Measurements from ENCODE around the gene PRKCB.

Gene PRKCB

DNA sequence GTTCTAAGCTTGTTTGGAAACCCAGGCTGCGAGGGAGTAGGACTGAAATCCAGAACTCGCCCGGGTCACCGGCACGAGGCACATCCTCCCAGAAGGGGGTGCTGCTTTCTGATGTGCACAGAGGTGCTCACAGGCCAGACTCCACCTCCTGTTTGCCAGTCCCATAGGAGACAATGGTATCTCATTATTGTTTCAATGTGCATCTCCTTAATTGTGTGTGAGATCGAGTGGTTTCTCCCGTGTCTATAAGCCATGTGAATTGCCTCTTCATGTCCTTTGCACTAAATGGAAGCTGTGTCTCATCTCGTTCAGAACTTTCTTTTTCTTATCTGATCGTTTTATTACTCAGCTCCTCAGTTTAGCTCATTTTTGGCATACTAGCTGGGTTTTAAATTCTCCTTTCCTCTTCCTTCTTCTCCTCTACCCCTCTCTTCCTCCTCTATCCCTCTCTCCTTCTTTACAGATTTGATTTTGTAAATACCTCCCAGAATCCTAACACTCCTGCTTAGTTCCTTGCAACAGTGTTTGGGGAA lies 32.1 kb upstream of the PRKCB start:
- TF ChIP-seq, protein P1, sequence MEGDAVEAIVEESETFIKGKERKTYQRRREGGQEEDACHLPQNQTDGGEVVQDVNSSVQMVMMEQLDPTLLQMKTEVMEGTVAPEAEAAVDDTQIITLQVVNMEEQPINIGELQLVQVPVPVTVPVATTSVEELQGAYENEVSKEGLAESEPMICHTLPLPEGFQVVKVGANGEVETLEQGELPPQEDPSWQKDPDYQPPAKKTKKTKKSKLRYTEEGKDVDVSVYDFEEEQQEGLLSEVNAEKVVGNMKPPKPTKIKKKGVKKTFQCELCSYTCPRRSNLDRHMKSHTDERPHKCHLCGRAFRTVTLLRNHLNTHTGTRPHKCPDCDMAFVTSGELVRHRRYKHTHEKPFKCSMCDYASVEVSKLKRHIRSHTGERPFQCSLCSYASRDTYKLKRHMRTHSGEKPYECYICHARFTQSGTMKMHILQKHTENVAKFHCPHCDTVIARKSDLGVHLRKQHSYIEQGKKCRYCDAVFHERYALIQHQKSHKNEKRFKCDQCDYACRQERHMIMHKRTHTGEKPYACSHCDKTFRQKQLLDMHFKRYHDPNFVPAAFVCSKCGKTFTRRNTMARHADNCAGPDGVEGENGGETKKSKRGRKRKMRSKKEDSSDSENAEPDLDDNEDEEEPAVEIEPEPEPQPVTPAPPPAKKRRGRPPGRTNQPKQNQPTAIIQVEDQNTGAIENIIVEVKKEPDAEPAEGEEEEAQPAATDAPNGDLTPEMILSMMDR (conservative IDR thresholded peaks at IDR 0.05; ENCODE audit: low read depth, low read length) = peak; percentile 64
- H3K4me3 ChIP-seq (ENCODE audit: low read depth, low read length) = no peak overlapping the region
- peak; percentile 43 for DNase-seq (ENCODE audit: low read depth)

DNA sequence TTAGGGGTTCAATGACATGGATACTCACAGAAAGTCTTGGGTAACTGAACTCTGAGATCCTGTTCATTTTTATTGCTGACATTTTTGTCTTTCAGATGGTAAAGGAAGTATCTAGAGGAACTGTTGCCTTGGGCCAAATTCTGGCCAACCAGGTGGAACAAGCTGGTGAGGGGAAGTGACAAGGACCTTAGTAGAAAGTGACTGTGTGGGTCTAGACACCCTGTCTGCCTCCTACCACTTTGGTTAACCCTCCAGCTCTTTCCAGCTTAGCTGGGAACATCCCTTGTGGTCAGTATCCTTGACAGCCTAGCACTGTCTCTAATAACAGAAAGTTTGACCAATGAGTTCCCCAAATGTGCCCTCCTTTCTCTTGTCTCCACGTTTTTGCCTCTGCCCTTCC lies 28.8 kb upstream of the PRKCB start:
- DNase-seq (ENCODE audit: low read depth) = no peak
- TF ChIP-seq, protein P1 (conservative IDR thresholded peaks at IDR 0.05; ENCODE audit: low read depth, low read length) = no peak
- H3K4me3 ChIP-seq (ENCODE audit: low read depth, low read length) = no peak overlapping the region

DNA sequence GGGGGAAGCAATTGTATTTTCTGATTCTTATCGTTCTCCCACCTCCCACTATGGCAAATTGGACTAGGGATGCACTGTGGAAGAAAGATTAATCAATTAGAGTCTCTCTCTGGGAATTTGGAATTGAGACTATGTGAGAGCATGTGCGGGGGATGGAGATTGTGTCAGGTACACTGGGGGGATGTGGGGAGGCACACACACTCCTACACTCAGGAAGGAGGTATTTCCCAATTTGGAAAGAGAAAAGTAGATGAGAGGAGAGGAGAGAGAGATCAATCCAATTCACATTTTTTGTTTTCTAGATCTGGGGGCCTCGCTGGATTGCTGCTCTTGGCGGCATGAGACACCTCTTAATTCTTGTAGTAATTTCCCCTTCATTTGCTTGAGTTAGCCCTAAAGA lies 14.3 kb upstream of the PRKCB start:
- no peak overlapping the region for H3K4me3 ChIP-seq (ENCODE audit: low read depth, low read length)
- TF ChIP-seq, protein P1 (conservative IDR thresholded peaks at IDR 0.05; ENCODE audit: low read depth, low read length) = no peak
- DNase-seq (ENCODE audit: low read depth) = no peak

DNA sequence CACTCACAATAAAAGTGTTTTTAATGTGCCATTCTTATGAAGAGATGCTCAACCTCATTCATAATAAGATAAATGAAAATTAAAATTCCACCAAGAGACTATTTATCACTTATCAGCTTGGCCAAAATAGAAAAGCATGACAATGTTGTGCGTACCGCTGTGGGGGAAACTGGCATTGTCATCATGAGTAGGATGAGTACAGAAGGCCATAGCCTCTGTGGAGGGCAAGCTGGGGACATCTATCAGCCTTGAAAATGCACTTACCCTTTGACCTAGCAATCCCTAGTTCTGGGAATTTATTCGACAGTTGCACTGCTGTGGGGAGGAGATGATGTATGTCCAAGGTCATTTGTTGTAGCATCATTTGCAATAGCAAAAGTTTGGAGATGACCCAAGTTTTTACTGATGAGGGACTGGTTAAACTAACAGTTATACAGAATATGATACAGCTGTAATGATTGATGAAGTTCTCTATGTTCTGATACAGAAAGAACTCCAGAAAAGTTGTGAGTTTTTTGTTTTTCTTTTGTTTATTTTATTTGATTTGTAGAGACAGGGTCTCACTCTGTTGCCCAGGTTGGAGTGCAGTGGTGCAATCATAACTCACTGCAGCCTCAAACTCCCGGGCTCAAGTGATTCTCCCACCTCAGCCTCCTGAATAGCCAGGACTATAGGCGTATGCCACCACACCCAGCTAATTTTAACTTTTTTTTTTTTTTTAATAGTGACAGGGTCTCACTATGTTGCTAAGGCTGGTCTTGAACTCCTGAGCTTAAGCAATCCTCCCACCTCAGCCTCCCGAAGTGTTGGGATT lies 13.7 kb upstream of the PRKCB start:
- TF ChIP-seq, protein P1 (conservative IDR thresholded peaks at IDR 0.05; ENCODE audit: low read depth, low read length) = no peak
- DNase-seq (ENCODE audit: low read depth) = no peak
- no peak overlapping the region for H3K4me3 ChIP-seq (ENCODE audit: low read depth, low read length)

DNA sequence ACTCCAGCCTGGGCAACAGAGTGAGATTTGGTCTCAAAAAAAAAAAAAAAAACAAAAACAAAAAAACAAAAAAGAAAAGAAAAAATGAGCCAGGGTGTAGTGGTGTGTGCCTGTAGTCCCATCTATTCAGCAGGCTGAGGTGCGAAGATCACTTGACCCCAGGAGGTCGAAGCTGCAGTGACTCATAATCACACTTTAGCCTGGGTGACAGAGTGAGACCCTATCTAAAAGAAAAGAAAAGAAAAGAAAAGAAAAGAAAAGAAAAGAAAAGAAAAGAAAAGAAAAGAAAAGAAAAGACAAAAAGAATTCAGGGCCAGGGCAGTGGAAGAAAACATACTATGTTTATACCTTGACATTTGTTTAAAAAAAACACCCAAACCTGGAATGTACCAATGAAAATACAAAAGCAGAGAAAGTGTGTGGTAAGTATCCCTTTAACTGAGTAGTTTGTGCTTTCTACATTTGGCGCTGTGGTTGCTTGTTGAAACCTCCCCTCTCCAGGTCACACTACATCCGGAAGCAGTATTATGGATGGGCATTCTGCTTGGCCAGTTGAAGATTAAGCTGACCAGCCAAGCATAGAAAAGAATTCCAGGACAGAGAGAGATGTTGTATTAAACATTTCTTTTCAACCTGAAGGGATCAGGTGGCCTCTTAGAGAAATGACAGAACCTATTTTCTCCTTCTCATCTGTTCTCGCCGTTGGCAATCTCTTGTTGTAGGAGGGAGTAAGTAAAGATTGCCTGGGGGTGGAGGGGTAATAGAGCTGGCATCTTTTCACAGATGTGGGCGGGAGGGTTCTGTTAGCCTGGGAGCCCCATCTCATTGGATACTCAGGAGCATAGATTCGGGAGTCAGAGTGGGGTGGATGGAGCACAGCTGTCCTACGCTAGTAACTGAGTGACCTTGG lies 12.1 kb upstream of the PRKCB start:
- H3K4me3 ChIP-seq (ENCODE audit: low read depth, low read length) = no peak overlapping the region
- DNase-seq (ENCODE audit: low read depth) = no peak
- TF ChIP-seq, protein P1 (conservative IDR thresholded peaks at IDR 0.05; ENCODE audit: low read depth, low read length) = no peak

DNA sequence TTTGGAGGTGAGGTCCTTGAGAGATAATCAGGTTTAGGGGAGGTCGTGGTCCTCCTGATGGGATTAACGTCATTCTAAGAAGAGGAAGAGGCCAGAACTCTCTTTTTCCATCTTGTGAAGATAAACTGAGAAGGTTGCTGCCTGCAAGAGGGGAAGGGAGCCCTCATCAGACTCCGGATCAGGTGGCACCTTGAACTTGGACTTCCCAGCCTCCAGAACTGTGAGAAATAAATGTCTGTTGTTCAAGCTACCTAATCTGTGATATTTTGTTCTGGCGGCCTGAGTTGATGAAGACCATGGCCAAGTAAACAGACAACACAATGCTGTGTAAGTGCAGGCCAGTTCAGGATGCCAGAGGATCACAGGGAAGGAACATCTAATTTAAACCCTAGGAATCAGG lies 10.9 kb upstream of the PRKCB start:
- no peak overlapping the region for H3K4me3 ChIP-seq (ENCODE audit: low read depth, low read length)
- DNase-seq (ENCODE audit: low read depth) = no peak
- TF ChIP-seq, protein P1 (conservative IDR thresholded peaks at IDR 0.05; ENCODE audit: low read depth, low read length) = no peak
